Naive thymus-derived CD4-positive, alpha-beta T cell (primary cell): ENCODE results near the gene ZAP70. TPM values are rescaled to one million over a fixed set of nuclear protein-coding genes. Genes with fewer than 3 reads are reported as not detected.

Experiments used
- ATAC-seq: fragments of 150-1000 bp; cut with Tn5 transposase; 2 replicates; pipeline ENCODE4 v1.10.0; 2021; ENCODE audit warnings: mild to moderate bottlenecking, moderate library complexity
- CTCF ChIA-PET: fragments of 350-600 bp; sonication (Branson Sonifier 250); formaldehyde crosslinking; loops from one replicate; lab custom pipeline; 2021; ENCODE audit warnings: antibody characterized with exemption; lab: Charles Lee
- POLR2A ChIA-PET: fragments of 350-600 bp; sonication (Branson Sonifier 250); formaldehyde crosslinking; loops from one replicate; lab custom pipeline; 2021; ENCODE audit warnings: antibody characterized with exemption, inconsistent platforms; lab: Charles Lee
- DNase-seq, 9 donors: peaks; one replicate each; pipeline versions ENCODE4 v3.0.0 to v3.0.0-alpha.2; 2020 to 2022; ENCODE audit warnings: mixed read lengths in 1 of 9
- H3K27ac ChIP-seq: one replicate; pipeline ENCODE4 v1.7.0; 2013; ENCODE audit warnings: mild to moderate bottlenecking, low read depth, low read length, moderate library complexity
- H3K27me3 ChIP-seq, 2 donors: one replicate each; pipeline ENCODE4 v1.7.0; 2013; ENCODE audit warnings: low read length in 2 of 2, mild to moderate bottlenecking in 2 of 2, moderate library complexity in 2 of 2; ENCODE audit not compliant: control insufficient read depth in 2 of 2, insufficient read depth in 2 of 2
- H3K36me3 ChIP-seq, 3 experiments: 1 replicate in 2 of 3; 2 replicates in 1 of 3; pipeline ENCODE4 v1.7.0; 2013; ENCODE audit warnings: low read length in 3 of 3, mild to moderate bottlenecking in 3 of 3, moderate library complexity in 1 of 3; ENCODE audit not compliant: insufficient read depth in 3 of 3, control insufficient read depth in 2 of 3
- H3K4me1 ChIP-seq, 2 donors: one replicate each; pipeline ENCODE4 v1.7.0; 2013; ENCODE audit warnings: low read length in 2 of 2, mild to moderate bottlenecking in 2 of 2, moderate library complexity in 1 of 2; ENCODE audit not compliant: control insufficient read depth in 2 of 2, insufficient read depth in 2 of 2
- H3K4me3 ChIP-seq: 2 replicates; pipeline ENCODE4 v1.7.0; 2013; ENCODE audit warnings: mild to moderate bottlenecking, low read length
- H3K9me3 ChIP-seq, 3 experiments: 1 replicate in 2 of 3; 2 replicates in 1 of 3; pipeline ENCODE4 v1.7.0; 2013; ENCODE audit warnings: low read length in 3 of 3; ENCODE audit not compliant: control insufficient read depth in 2 of 3
- H3K27ac Mint-ChIP-seq, 9 donors: one replicate each; pipeline ENCODE4 v1.8.0; 2020 to 2022; ENCODE audit warnings: mixed read lengths in 9 of 9, mild to moderate bottlenecking in 8 of 9, moderate library complexity in 5 of 9, inconsistent platforms in 2 of 9
- H3K27me3 Mint-ChIP-seq, 5 donors: one replicate each; pipeline ENCODE4 v1.8.0; 2021 to 2022; ENCODE audit warnings: mixed read lengths in 5 of 5, mild to moderate bottlenecking in 1 of 5
- H3K36me3 Mint-ChIP-seq, 5 donors: one replicate each; pipeline ENCODE4 v1.8.0; 2020 to 2022; ENCODE audit warnings: mixed read lengths in 5 of 5, mild to moderate bottlenecking in 3 of 5, inconsistent platforms in 1 of 5
- H3K4me1 Mint-ChIP-seq, 7 donors: one replicate each; pipeline ENCODE4 v1.8.0; 2020 to 2022; ENCODE audit warnings: mixed read lengths in 7 of 7, mild to moderate bottlenecking in 3 of 7, inconsistent platforms in 1 of 7
- H3K4me3 Mint-ChIP-seq, 10 donors: one replicate each; pipeline ENCODE4 v1.8.0; 2020 to 2022; ENCODE audit warnings: mild to moderate bottlenecking in 10 of 10, mixed read lengths in 10 of 10, moderate library complexity in 6 of 10, inconsistent platforms in 2 of 10
- H3K9me3 Mint-ChIP-seq, 11 donors: one replicate each; pipeline ENCODE4 v1.8.0; 2020 to 2022; ENCODE audit warnings: mixed read lengths in 11 of 11, mild to moderate bottlenecking in 4 of 11, inconsistent platforms in 1 of 11, moderate library complexity in 1 of 11
- intact Hi-C, 2 donors: fragments of 100-400 bp; cut with micrococcal nuclease; formaldehyde crosslinking; loops; one replicate each; pipeline ENCODE4 v1.15.1; 2023
- polyA plus RNA-seq, 2 donors: library from polyadenylated mRNA; unstranded; fragments of 300-500 nt; fragmentation: Illumina TruSeq; gene quantifications; one replicate each; pipeline ENCODE4 v1.2.3, GENCODE V29; 2021
- total RNA-seq, 6 experiments: library from RNA in 5 of 6; stranded (reverse) in 5 of 6; gene quantifications; 1 replicate in 5 of 6; 2 replicates in 1 of 6; pipeline ENCODE4 v1.2.3 and lab custom pipeline; 2021 to 2026

The ZAP70 gene
- total and polyA plus RNA-seq, 7 experiments from 2014 or later: 105 to 432 (median 358) TPM

- H3K27me3 Mint-ChIP-seq: no peaks in the 10 kb centered on the region
- ChIA-PET POLR2A (no interaction called here), CTCF (interaction anchor here (0.6 to 1.4 kb wide), 2 partner anchors 28 to 1303 kb away, joined by 3 read pairs; no protein-coding TSS in a partner anchor)
- Histone ChIP-seq H3K36me3 (peaks cover 9 to 56% (median 20%) of the 10 kb centered on the region in 3 experiments), H3K4me1 (peaks cover 63 to 70% of the 10 kb centered on the region in 2 donors), H3K9me3 (no peaks in the 10 kb centered on the region), H3K4me3 (no peak overlapping the region), H3K27me3 (no peaks in the 10 kb centered on the region), H3K27ac (peak overlapping the region; percentile 24)
- peak overlapping the region; percentile 55 to 100 (median 92) for H3K27ac Mint-ChIP-seq
- peaks cover 55 to 91% (median 75%) of the 10 kb centered on the region in 7 donors for H3K4me1 Mint-ChIP-seq
- H3K4me3 Mint-ChIP-seq: peak overlapping the region; percentile 22 to 94 (median 52)
- peaks cover 3 to 69% (median 30%) of the 10 kb centered on the region in 5 donors for H3K36me3 Mint-ChIP-seq
- peaks cover 0 to 1% (median 0%) of the 10 kb centered on the region in 11 donors for H3K9me3 Mint-ChIP-seq
- ATAC-seq (no peak), DNase-seq (no peak)
- intact Hi-C loops: no loop called here
Observed at GRCh38 chr2:97720746-97721145, 7.4 kb downstream of the ZAP70 start.

- ChIA-PET POLR2A (interaction anchor here (0.7 kb wide), 1 partner anchor 9 kb away, joined by 3 read pairs; the partner anchor contains the start of gene ZAP70), CTCF (interaction anchor here (1.0 to 1.4 kb wide), 2 partner anchors 19 to 20 kb away, joined by 3 read pairs; no protein-coding TSS in a partner anchor)
- Histone ChIP-seq H3K4me1 (peaks cover 48 to 64% of the 10 kb centered on the region in 2 donors), H3K9me3 (no peaks in the 10 kb centered on the region), H3K27me3 (no peaks in the 10 kb centered on the region), H3K36me3 (peaks cover 17 to 71% (median 31%) of the 10 kb centered on the region in 3 experiments), H3K27ac (peak overlapping the region; percentile 50), H3K4me3 (no peak overlapping the region)
- no peaks in the 10 kb centered on the region for H3K27me3 Mint-ChIP-seq
- H3K36me3 Mint-ChIP-seq: peaks cover under 1 to 72% (median 41%) of the 10 kb centered on the region in 5 donors
- DNase-seq (no peak), ATAC-seq (no peak)
- peak overlapping the region in 4 of 10 donors; percentile 25 to 94 (median 46) for H3K4me3 Mint-ChIP-seq
- peak overlapping the region; percentile 17 to 90 (median 75) for H3K27ac Mint-ChIP-seq
- peaks cover 52 to 91% (median 75%) of the 10 kb centered on the region in 7 donors for H3K4me1 Mint-ChIP-seq
- H3K9me3 Mint-ChIP-seq: peaks cover 0 to 4% (median 0%) of the 10 kb centered on the region in 11 donors
- intact Hi-C loops: no loop called here
Observed at GRCh38 chr2:97722227-97722626, 8.9 kb downstream of the ZAP70 start.

GRCh38 chr2:97723156-97724072 is 10.0 kb downstream of the ZAP70 start:
- Histone ChIP-seq H3K36me3 (peaks cover 19 to 77% (median 31%) of the 10 kb centered on the region in 3 experiments), H3K27ac (peak overlapping the region; percentile 27), H3K4me1 (peaks cover 46 to 61% of the 10 kb centered on the region in 2 donors), H3K4me3 (no peak overlapping the region), H3K27me3 (no peaks in the 10 kb centered on the region), H3K9me3 (no peaks in the 10 kb centered on the region)
- Mint-ChIP-seq H3K9me3 (peaks cover 0 to 7% (median 0%) of the 10 kb centered on the region in 11 donors), H3K27ac (peak overlapping the region in 8 of 9 donors; percentile 18 to 90 (median 78)), H3K4me3 (peak overlapping the region in 4 of 10 donors; percentile 37 to 94 (median 56)), H3K4me1 (peaks cover 52 to 91% (median 75%) of the 10 kb centered on the region in 7 donors), H3K27me3 (no peaks in the 10 kb centered on the region), H3K36me3 (peaks cover 10 to 76% (median 53%) of the 10 kb centered on the region in 5 donors)
- POLR2A ChIA-PET: interaction anchor here (1.0 kb wide), 1 partner anchor 10 kb away, joined by 3 read pairs; the partner anchor contains the start of gene ZAP70
- intact Hi-C loops: no loop called here
- CTCF ChIA-PET: interaction anchor here (1.4 kb wide), 1 partner anchor 18 kb away, joined by 3 read pairs; no protein-coding TSS in a partner anchor
- no peak for ATAC-seq
- DNase-seq: peak in 1 of 9 donors; percentile 4

GRCh38 chr2:97724073-97724410 is 10.7 kb downstream of the ZAP70 start:
- H3K4me1 ChIP-seq: peaks cover 41 to 57% of the 10 kb centered on the region in 2 donors
- ATAC-seq: no peak
- Mint-ChIP-seq H3K9me3 (peaks cover 0 to 7% (median 0%) of the 10 kb centered on the region in 11 donors), H3K27me3 (no peaks in the 10 kb centered on the region), H3K36me3 (peaks cover 10 to 76% (median 53%) of the 10 kb centered on the region in 5 donors), H3K27ac (no peak overlapping the region), H3K4me1 (peaks cover 51 to 90% (median 69%) of the 10 kb centered on the region in 7 donors), H3K4me3 (no peak overlapping the region)
- H3K9me3 ChIP-seq: no peaks in the 10 kb centered on the region
- no peak overlapping the region for H3K4me3 ChIP-seq
- no peak for DNase-seq
- H3K27me3 ChIP-seq: no peaks in the 10 kb centered on the region
- H3K36me3 ChIP-seq: peaks cover 22 to 84% (median 31%) of the 10 kb centered on the region in 3 experiments
- CTCF ChIA-PET: no interaction called here
- peak overlapping the region; percentile 26 for H3K27ac ChIP-seq
- POLR2A ChIA-PET: no interaction called here
- intact Hi-C loops: no loop called here

- ChIA-PET POLR2A (interaction anchor here (0.6 kb wide), 1 partner anchor 12 kb away, joined by 3 read pairs; no protein-coding TSS in a partner anchor), CTCF (no interaction called here)
- H3K36me3 ChIP-seq: peaks cover 23 to 86% (median 35%) of the 10 kb centered on the region in 3 experiments
- H3K4me1 ChIP-seq: peaks cover 36 to 52% of the 10 kb centered on the region in 2 donors
- H3K4me3 ChIP-seq: no peak overlapping the region
- Mint-ChIP-seq H3K4me3 (no peak overlapping the region), H3K4me1 (peaks cover 46 to 90% (median 65%) of the 10 kb centered on the region in 7 donors), H3K27me3 (no peaks in the 10 kb centered on the region), H3K27ac (peak overlapping the region in 3 of 9 donors; percentile 25 to 76 (median 75)), H3K36me3 (peaks cover 10 to 78% (median 57%) of the 10 kb centered on the region in 5 donors), H3K9me3 (peaks cover 0 to 7% (median 0%) of the 10 kb centered on the region in 11 donors)
- no peaks in the 10 kb centered on the region for H3K9me3 ChIP-seq
- intact Hi-C loops: no loop called here
- no peak for ATAC-seq
- H3K27ac ChIP-seq: peak overlapping the region; percentile 26
- H3K27me3 ChIP-seq: no peaks in the 10 kb centered on the region
- no peak for DNase-seq
Observed at GRCh38 chr2:97724501-97724900, 11.1 kb downstream of the ZAP70 start.
